NCI-H146 (cell line): Measurements from ENCODE around the gene PGM1.

Experiments used
- DNase-seq: peaks from one replicate; lab custom pipeline; 2025; lab: John Stamatoyannopoulos, UW

Gene PGM1

DNA sequence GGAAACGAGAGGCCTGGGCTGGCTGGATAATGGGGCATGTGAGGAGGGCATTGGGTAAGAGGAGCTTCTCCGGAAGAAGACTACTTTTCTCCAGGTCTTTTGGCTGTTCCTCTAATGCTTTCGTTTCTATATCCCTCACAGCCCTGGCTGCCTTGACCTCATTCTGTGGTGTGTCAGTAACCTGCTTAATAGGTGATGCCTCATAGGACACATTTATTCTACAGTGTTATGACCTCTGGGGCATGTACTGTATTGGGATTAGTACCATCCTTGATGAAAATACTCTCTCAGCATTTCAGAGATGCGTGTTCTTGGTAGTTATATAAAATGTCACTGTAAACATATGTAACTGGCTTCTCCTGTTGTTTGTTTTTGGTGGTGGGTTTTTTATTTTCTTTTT is 40.1 kb downstream of the PGM1 start:
- no peak for DNase-seq

DNA sequence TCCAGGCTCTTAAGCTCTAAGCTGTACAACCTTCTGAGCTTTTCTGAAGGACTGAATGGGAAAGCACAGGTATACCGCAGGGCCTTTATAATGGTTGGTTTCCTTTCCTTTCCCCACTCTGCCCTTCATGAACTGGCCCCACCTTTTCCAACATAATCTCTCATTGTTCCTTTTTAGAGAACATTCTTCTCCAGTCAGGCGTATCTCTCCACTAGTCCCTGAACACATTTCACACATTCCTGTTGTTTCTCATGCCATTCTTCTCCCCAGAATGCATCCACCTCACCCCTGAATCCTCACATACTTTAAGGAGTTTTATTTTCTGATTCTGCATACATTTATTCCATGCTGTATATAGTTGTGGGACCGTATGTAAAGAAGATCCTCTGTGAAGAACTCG is 41.3 kb downstream of the PGM1 start:
- DNase-seq: no peak

DNA sequence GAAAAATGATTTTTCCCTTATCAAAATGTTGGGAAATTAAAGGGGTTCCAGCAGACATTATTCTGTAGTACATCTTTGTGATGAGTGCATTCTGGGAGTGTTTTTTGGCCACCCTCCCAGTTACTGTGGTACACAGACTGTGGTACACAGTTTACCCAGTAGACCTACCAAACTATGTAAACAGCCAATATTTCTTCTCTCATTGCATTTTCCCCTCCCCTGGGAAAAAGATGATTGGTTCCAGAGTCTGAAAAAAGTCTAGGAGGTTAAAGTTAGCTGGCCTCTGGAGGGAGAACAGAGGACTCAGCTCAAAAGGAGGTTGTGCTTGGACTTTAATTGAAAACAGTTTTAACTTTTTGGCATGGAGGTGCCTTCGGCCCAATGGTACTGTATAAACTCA is 42.5 kb downstream of the PGM1 start:
- no peak for DNase-seq

GRCh38 chr1:63636192-63637105 is 43.2 kb downstream of the PGM1 start:
- DNase-seq: no peak

DNA sequence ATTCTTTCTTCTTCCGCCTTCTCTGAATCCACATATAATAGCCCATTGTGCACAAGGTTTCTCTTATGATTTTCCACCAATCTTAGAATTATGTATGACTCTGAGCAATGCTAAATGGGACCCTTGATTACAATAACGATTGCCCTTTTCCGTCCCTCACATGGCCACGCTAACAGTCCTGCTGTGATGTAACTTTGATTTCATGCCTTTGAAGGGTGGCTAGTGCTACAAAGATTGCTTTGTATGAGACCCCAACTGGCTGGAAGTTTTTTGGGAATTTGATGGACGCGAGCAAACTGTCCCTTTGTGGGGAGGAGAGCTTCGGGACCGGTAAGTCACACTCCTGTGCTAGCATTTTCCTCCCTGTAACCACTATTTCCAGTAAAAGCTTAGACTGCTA is 45.3 kb downstream of the PGM1 start:
- no peak for DNase-seq

GRCh38 chr1:63638875-63639274 is 45.7 kb downstream of the PGM1 start:
- DNase-seq: no peak

- no peak for DNase-seq
These were observed 47.7 kb downstream of the PGM1 start for GRCh38 chr1:63640633-63641567.

GRCh38 chr1:63641615-63642014 is 48.4 kb downstream of the PGM1 start:
- no peak for DNase-seq

GRCh38 chr1:63642901-63643300 is 49.7 kb downstream of the PGM1 start:
- no peak for DNase-seq

DNA sequence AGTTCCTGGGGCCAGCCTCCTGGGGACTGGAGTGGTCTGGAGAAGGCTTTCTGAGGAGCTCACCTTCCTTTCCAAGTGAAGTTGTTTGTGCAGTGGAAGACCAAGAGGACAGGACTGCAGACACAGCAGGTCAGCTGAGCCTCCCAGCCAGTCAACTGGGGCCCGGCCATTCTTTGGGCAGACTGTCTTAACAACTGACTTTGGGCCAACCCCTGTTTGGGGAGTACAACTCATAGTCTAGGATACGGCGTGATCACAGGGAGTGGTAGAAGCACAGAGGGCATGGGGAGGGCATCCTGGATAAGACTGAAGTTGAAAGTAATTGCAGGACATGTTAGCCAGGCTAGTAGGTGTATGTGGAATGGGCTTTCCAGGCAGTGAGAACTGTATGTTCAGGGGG is 50.3 kb downstream of the PGM1 start:
- DNase-seq: no peak

DNA sequence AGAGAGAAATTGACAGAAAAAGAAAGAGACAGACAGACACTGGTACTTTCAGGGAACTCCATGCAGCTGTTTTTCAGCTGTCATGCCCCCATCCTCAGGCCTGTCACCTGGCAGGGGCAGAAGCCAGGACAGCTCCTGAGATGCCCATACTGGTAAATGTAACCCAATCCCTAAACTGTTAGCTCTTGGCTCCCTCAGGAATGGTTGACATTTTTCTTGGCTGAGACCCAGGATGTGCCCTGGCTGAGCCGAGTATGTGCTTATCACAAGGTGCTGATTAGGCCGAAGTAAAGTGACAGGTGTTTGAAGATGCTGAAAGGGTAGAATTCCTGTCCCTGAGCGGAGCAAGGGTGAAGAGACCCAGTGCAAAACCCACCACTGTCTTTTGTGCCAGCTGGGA is 50.7 kb downstream of the PGM1 start:
- no peak for DNase-seq

DNA sequence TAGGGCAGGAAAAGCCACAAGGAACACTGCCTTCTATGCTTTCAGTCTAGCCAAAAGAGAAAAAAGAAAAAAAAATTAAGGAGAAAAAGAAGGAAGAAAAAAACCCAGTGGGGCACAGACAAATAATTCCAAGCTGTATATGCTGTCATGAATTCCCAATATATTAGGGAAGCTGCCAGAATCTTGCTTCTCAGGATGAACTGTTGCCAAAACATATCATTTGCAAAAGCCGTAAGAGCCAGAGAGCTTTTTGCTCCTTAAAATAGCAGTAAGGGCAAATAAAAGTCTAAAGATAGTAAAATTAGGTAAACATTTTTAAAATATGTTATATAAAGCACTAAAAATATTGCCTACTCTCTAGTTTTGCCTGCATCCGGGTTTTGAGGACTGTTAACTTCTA is 52.1 kb downstream of the PGM1 start:
- no peak for DNase-seq

- no peak for DNase-seq
These were observed 55.5 kb downstream of the PGM1 start for GRCh38 chr1:63648689-63649088.

GRCh38 chr1:63651161-63651701 is 58.0 kb downstream of the PGM1 start:
- no peak for DNase-seq

DNA sequence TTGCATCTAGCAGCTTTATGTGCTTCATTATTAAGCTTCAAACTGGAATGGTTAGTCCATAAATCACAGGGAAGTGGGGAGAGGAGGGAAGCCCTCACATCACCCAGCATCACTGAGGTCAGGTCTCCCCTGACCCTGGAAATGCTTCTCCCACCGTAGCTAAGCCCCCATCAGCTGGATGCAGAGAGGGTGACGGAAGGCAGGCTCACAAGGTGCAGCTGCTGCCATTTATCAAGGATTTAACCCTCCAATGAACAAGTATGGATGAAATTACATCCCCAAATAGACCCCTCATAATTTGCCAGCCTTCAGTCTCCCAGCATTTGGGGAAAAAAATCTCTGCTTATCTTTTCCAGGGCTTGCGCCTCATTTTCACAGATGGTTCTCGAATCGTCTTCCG is 60.8 kb downstream of the PGM1 start:
- no peak for DNase-seq

- no peak for DNase-seq
These were observed 66.2 kb downstream of the PGM1 start for GRCh38 chr1:63659448-63659847.

DNA sequence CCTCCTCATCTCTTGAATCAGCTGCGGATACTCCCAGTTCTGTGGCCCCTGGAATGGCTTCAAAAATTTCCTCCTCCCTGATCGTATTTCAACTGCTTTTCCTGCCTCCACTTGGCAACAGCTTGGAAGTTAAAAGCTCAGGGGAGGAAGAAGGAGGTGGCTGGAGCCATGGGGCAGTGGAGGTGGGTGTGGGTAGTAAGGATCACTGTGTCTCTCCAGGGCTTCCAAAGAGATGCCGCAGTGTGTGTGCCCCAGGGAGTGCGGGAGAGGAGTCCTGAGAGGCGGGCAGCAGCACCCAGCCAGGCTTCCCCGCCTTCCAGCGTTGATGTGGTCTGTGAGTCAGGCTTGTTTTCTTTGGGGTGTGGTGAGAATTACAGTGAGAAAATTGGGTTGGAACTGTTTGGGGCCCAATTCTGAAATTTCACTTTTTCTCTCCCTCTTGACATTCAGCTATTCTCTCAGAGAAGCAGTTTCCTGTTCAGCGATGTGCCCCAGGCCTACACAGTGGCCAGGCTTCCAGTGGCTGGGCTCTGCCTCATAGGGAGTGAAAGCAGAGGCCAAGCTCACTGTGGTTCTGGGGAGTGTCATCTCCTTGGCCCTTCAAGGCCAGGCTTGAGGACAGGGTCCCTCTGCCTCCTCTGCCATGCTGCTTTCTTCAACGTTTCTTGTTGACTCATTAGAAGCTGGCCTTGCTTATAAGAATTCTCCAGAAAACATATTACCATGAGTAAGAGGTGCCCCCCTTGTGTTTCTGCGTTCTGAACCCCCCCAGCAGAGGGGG is 69.0 kb downstream of the PGM1 start:
- DNase-seq: no peak

DNA sequence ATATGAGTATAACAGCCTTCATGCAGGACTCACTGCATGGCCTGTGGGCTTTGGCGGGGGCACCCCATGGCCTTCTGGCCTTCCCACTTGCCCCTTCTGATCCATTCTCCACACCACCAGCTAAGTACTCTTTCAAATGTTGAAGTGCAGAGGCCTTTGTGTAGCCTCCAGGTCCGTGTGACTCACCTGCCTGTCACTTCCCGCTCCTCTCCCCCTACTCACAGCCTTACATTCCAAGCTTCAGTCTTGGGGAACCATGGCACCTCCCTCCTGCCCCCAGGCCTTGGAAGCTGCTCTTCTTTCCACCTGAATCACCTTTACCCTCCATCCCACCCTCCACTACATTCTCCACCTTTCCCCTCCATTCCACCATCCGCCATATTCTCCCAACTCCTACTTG is 69.6 kb downstream of the PGM1 start:
- DNase-seq: no peak

DNA sequence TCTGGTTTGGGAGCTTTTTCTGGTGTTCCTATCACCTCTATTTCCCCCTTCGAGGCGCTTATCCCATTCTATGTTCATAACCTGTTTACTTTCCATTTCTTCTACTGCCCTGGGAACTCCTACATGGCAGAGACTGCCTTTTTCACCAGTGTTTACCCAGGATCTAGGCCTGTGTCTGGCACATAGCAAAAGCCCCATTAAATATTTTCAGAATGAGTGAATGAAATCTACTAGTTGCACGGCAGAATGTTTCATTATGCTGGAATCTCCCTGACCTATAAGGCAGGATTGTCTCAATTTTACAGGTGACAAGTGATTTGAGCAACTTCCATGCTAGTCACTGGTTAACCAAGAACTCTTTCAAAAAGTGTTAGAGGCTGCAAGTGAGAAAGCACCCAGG is 70.1 kb downstream of the PGM1 start:
- DNase-seq: no peak

- no peak for DNase-seq
These were observed 70.7 kb downstream of the PGM1 start for GRCh38 chr1:63663873-63664272.

DNA sequence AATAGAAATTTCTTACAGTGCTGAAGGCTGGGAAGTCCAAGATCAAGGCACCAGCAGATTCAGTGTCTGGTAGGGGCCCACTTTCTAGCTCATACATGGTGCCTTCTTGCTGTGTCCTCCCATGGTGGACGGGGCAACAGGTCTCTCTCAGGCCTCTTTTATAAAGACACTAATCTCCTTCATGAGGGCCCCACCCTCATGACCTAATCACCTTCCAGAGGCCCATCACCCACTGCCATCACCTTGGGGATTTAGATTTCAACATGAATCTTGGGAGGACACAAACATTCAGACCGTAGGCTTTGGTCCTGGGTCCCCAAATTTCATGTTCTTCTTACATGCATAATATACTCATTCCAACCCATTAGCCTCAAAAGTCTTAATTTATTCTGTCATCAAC is 71.5 kb downstream of the PGM1 start:
- DNase-seq: no peak

DNA sequence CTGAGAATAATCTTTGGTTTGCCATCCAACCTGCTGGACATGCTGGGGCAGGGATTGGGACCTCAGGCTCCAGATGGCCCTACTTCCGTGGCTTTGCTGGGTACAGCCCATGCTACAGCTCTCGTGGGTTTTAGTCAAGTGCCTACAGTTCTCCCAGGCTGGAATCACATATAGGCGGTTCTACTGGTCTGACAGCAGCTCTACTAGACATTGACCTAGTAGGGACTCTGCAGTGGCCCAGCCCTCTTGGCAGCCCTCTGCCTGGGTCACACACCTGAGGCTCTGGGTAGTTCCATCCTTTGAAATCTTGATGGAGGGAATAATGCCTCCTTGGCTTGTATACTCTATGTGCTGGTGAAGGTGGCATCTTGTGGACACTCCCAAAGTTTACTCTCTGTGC is 72.2 kb downstream of the PGM1 start:
- DNase-seq: no peak
